GM19467 (cell line): ENCODE results near the gene LMX1B.

Source experiments
- ATAC-seq: cut with Tn5 transposase; IDR thresholded peaks from one replicate; pipeline ENCODE4 v1.9.1; 2021; ENCODE audit warnings: mild to moderate bottlenecking, moderate library complexity; ENCODE audit not compliant: unreplicated experiment

Gene LMX1B

DNA sequence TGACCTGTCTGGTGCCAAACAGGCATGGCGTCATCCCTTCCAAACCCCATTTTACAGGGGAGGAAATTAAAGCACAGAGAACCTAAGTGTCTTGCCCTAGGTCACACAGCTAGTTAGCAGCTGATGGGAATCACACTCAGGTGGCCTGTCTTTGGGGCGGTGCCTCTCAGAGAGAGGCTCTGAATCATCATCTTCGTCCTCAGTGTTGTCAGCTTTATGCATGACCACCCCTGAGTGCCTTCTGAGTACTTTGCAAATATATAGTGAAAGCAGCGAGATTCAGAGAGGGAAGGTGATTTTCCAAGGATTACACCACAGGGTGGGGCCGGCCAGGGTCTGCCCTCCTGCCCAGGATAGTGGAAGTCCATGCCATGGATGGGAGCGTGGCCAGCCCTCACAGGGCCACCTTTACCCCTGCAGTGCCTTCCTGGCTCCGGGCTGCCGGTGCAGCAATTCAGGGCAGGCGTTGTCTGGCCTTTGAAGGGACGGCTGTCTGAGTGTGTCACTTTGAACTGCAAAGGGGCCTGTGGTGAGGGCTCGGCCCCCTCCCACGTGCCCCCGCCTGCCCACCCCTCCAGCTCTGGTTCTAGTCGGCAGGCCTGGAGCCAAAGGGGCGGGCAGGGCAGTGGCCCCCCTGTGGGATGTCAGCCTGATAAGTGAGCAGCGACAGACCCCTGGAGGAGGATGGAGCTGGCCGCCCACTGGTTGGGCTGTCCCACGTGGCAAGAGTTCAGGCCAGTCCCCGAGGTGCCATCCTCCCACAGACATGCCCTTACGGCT lies 16.9 kb downstream of the LMX1B start:
- no peak for ATAC-seq

DNA sequence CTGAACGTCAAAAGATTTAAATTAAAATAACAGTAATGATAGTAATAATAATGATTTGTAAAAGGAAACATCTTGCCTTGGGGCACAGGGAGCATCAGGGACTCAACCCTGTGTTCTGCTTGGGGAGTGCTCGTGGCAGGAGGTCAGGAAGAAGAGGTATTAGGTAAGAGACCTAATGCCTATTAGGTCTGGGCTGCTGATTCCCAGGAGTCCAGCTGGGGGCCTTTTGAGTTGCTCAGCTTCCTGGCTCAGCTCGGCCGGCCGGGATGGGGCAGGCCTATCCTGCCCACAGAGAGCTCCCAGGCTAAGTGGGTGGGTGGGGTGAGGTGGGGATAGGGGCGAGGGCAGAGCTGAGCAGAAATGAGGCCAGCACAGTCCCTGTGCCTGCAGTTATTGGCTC lies 17.5 kb downstream of the LMX1B start:
- no peak for ATAC-seq

DNA sequence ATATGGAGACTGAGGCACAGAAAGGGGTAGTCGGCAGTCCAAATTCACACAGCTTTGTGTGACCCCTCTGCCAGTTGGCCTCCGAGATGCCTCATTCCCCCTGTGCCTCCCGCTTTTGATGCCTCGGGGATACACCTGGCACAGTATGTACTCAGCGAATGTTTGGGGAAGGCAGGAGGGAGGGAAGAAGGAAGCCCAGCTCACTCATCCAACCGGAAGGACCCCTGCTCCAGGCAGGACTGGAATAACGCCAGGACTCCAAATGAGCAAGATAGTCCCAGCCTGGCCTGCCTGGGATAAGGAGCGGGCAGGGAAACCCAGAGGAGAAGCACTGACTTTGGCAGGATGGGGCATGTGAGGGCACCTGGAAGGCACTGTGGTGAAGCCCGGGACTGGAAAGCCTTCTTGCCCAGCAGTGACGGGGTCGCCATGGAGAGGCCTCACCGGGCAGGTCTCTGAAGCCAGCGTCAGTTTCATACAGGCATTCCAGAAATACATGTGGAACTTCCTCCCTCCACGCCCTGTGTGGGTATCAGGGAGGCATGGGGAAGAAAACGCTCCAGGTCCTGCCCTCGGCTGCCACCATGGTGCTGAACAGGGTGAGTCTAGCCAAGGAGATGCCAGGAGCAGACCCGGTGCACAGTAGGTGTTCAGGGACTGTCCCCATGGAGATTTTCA lies 20.3 kb downstream of the LMX1B start:
- no peak for ATAC-seq

- ATAC-seq, result no peak
These were observed 21.3 kb downstream of the LMX1B start for GRCh38 chr9:126635061-126635460.

GRCh38 chr9:126635661-126636439 lies 22.1 kb downstream of the LMX1B start:
- ATAC-seq, result no peak

DNA sequence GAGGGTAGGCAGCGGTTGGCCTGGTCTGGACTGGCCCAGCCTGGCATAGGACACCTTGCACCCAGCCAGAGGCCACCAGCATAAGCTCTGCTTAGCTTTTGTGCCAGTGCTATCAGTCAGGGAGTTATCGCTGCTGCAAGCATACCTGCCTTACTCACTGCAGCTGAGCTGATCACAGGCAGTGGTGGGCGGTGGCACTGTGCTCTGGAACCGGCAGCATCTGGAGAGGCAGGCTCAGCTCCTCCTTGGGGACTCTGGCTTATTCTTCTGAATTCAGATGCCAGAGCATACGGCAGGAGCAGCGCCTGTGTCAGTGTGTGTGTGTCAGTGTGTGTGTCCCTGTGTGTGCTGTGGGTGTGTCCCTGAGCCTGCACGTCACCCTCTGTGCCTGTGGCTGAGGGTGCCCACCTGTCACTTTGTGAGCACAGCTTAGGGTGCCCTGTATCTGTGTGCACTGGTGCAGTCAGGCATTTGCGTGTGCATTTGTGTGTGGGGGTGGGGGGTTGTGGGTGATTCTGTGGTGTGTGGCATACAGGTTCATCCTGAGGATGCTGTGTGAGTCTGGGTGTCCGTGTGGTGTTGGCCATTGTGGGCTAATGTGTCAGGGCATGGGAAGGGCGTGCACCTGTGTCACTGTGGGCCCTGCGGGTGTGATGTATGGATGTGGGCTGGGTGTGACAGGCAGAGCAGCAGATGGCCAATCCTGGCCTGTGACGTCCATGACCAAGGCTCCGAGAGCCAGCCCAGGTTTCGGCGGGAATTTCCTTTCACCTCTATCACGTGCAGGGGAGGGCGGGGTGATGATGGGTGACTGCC lies 23.5 kb downstream of the LMX1B start:
- no peak for ATAC-seq

GRCh38 chr9:126638571-126639132 lies 24.9 kb downstream of the LMX1B start:
- no peak for ATAC-seq

- ATAC-seq, result no peak
These were observed 25.7 kb downstream of the LMX1B start for GRCh38 chr9:126639318-126640000.

- no peak for ATAC-seq
These were observed 27.6 kb downstream of the LMX1B start for GRCh38 chr9:126641118-126641851.

DNA sequence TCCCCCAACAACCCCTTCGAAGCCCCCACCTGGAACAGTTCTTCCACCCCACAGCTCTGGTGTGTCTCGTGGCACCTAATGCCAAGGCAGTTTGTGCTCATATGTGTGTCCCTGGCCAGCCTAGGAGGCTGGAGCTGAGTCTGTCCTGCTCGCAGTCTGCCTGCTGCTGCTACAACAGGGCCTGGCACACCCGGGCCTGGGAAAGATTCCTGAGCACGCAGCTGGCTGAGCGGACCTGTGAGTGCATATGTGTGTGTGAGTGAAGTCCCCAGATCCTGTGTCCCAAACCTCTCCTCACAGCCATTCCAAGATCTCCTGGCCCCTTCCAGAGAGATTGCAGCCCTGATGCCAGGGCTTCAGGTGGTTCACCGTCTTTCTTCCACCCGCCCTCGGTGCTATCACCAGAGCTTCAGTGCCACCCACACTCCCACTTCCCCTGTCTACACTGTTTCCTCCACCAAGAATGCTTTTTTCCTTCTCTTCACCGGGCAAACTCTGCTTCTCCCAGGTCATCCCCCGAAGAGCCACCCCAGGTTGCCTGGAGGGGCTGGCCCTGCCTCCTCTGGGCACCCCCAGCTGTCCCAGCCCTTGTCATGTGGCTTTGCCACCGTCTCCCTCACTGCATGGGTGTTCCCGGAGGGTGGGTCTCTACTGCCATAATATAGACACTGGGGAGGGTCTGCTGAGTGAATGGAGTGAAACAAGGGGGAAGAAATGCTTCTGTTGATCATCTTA lies 28.4 kb downstream of the LMX1B start:
- no peak for ATAC-seq

GRCh38 chr9:126642839-126643238 lies 29.1 kb downstream of the LMX1B start:
- ATAC-seq, result no peak

- ATAC-seq, result no peak
These were observed 30.3 kb downstream of the LMX1B start for GRCh38 chr9:126643945-126644527.

DNA sequence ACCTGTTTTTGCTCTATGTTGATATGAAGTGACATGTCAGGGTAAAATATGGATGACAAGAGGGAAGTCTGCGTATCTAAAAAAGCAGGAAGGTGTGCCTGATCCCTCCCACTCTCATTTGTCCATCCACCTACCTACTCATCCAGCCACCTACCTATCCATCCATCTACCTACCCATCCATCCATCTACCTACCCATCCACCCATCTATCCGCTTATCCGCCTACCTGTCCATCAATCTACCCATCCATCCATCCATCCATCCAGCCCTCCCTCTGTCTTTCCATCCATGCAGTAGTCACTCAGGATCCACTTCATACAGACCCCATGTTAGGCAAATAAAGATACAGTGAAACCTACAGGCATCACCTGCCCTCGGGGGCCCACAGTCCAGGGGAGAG lies 32.4 kb downstream of the LMX1B start:
- ATAC-seq, result no peak

- no peak for ATAC-seq
These were observed 34.1 kb downstream of the LMX1B start for GRCh38 chr9:126647585-126648411.

- ATAC-seq, result no peak
These were observed 35.7 kb downstream of the LMX1B start for GRCh38 chr9:126649477-126649876.

DNA sequence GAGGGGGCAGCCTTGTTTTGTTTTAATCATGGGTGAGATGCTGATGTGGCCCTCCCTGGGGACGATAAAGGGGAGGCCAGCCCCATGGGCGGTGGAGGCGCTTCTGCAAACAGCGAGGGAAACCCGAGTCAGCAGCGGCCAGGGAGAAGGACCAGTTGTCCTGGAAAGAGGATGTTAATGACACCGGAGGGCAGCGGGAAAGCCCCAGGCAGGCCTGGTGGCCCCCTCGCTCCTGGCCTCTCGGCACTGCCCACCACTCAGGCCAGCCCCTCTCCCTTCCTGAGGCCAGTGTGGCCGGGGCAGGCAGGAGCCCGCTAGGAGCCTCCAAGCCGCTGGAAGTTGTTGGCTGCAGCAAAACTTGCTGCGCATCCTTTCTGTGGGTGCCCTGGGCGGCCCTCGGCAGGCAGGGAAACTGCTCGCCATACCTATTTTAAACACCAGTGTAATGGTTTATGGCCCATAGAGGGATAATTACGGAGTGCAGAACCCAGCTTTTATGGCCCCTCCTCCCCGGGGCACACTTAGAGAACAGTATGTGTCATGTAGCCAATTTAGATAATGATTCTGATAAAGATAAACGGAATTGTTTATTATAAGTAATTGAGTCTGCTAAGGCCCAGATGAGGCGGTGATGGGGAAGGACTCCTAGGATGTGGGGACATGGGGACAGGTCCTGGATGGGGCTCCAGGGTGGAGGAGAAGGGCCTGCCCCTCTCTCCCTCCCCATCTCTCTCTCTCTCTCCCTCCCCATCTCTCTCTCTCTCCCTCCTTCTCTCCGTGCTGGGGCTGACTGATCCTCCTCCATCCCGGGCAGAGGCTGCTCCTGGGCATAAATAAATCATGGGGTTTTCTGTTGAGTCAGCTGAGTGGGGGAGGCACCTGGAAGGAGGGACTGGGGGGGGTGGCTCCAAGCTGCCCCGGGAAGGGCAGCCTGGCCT lies 36.9 kb downstream of the LMX1B start:
- no peak for ATAC-seq
